Neural cell (in vitro differentiated cells): ENCODE results near the gene TSNAX. TPM values are rescaled to one million over a fixed set of nuclear protein-coding genes. Genes with fewer than 3 reads are reported as not detected.
A peak's percentile ranks its signal among the peaks of the same experiment; 100 is the strongest.

ENCODE experiments used
- H2AFZ ChIP-seq: fragments of 200-600, 300-800 bp; sonication (generic), shearing (Covaris generic); 2 replicates; pipeline ENCODE4 v1.6.0; 2014; ENCODE audit warnings: low read depth, mild to moderate bottlenecking, antibody characterized with exemption, low read length, moderate library complexity
- H3F3A ChIP-seq: fragments of 200-600 bp; shearing (Covaris generic); 2 replicates; pipeline ENCODE4 v1.6.1; 2016; ENCODE audit warnings: mild to moderate bottlenecking, moderate library complexity, mixed read lengths, antibody characterized with exemption, low read length; ENCODE audit not compliant: insufficient read depth, poor library complexity, severe bottlenecking
- H3K27ac ChIP-seq: fragments of 200-600, 300-800 bp; sonication (generic), shearing (Covaris generic); 2 replicates; pipeline ENCODE4 v1.5.1; 2014; ENCODE audit warnings: mild to moderate bottlenecking, low read length, moderate library complexity
- H3K27me3 ChIP-seq: fragments of 300-800, 200-600 bp; sonication (generic), shearing (Covaris generic); 2 replicates; pipeline ENCODE4 v1.6.0; 2014; ENCODE audit warnings: mild to moderate bottlenecking, low read depth, low read length, moderate library complexity; ENCODE audit not compliant: insufficient read depth
- H3K36me3 ChIP-seq: fragments of 300-800, 200-600 bp; sonication (generic), shearing (Covaris generic); 2 replicates; pipeline ENCODE4 v1.5.1; 2014; ENCODE audit warnings: mild to moderate bottlenecking, antibody characterized with exemption, low read length, moderate library complexity; ENCODE audit not compliant: insufficient read depth
- H3K4me2 ChIP-seq: fragments of 300-800, 200-600 bp; sonication (generic), shearing (Covaris generic); 2 replicates; pipeline ENCODE4 v1.6.0; 2014; ENCODE audit warnings: mild to moderate bottlenecking, low read length
- H3K4me3 ChIP-seq: fragments of 300-800, 200-600 bp; sonication (generic), shearing (Covaris generic); 2 replicates; pipeline ENCODE4 v1.5.1; 2014; ENCODE audit warnings: mild to moderate bottlenecking, low read length, moderate library complexity
- H3K79me2 ChIP-seq: fragments of 200-600 bp; shearing (Covaris generic); replicated peaks from 2 replicates; pipeline ENCODE4 v1.6.0; 2014; ENCODE audit warnings: mild to moderate bottlenecking, low read length, moderate library complexity; ENCODE audit not compliant: insufficient read depth
- H3K9ac ChIP-seq: fragments of 300-800, 200-600 bp; sonication (generic), shearing (Covaris generic); 2 replicates; pipeline ENCODE4 v1.6.1; 2016; ENCODE audit warnings: mild to moderate bottlenecking, low read length, mixed read lengths
- H3K9me2 ChIP-seq: fragments of 200-600 bp; shearing (Covaris generic); 2 replicates; pipeline ENCODE4 v1.6.1; 2016; ENCODE audit warnings: mild to moderate bottlenecking, low read length, mixed read lengths; ENCODE audit not compliant: insufficient read depth
- H3K9me3 ChIP-seq: fragments of 200-600, 300-800 bp; sonication (generic), shearing (Covaris generic); 2 replicates; pipeline ENCODE4 v1.6.1; 2016; ENCODE audit warnings: mild to moderate bottlenecking, mixed run types, low read length, moderate library complexity, mixed read lengths
- H4K20me1 ChIP-seq: fragments of 200-600 bp; shearing (Covaris generic); 2 replicates; pipeline ENCODE4 v1.6.1; 2016; ENCODE audit warnings: mild to moderate bottlenecking, mixed run types; ENCODE audit not compliant: insufficient read depth
- EP300 ChIP-seq: fragments of 450-650 bp; conservative IDR thresholded peaks from 2 replicates; pipeline ENCODE4 v1.6.1; 2014; ENCODE audit warnings: antibody characterized with exemption, mild to moderate bottlenecking, moderate library complexity; ENCODE audit not compliant: poor library complexity, severe bottlenecking
- EZH2 ChIP-seq: fragments of 200-600, 300-800 bp; shearing (Covaris generic), sonication (generic); IDR thresholded peaks from 2 replicates; pipeline ENCODE4 v1.6.1; 2014; ENCODE audit warnings: antibody characterized with exemption, low read length, borderline replicate concordance, mild to moderate bottlenecking; ENCODE audit not compliant: insufficient read depth, poor library complexity, severe bottlenecking
- MXI1 ChIP-seq: fragments of 450-650 bp; conservative IDR thresholded peaks from 2 replicates; pipeline ENCODE4 v1.6.1; 2014; ENCODE audit warnings: antibody characterized with exemption, mild to moderate bottlenecking; ENCODE audit not compliant: poor library complexity, severe bottlenecking
- POLR2AphosphoS5 ChIP-seq: IDR thresholded peaks from 2 replicates; pipeline ENCODE4 v1.6.1; 2012
- RAD21 ChIP-seq: fragments of 450-650 bp; conservative IDR thresholded peaks from 2 replicates; pipeline ENCODE4 v1.6.1; 2014; ENCODE audit warnings: antibody characterized with exemption, mild to moderate bottlenecking, moderate library complexity
- SMC3 ChIP-seq: fragments of 450-650 bp; conservative IDR thresholded peaks from 2 replicates; pipeline ENCODE4 v1.6.1; 2014; ENCODE audit warnings: antibody characterized with exemption, mild to moderate bottlenecking, moderate library complexity; ENCODE audit not compliant: poor library complexity
- TAF1 ChIP-seq: IDR thresholded peaks from 2 replicates; pipeline ENCODE4 v1.6.1; 2012; ENCODE audit warnings: low read depth
- polyA plus RNA-seq: library from polyadenylated mRNA; depleted of rRNA; stranded (reverse); fragments of >200 nt; gene quantifications from 2 replicates; pipeline ENCODE4 v1.2.3, GENCODE V29; 2014
- TF ChIP-seq, protein P1 (sequence below): fragments of 450-650 bp; IDR thresholded peaks from 2 replicates; pipeline ENCODE4 v1.5.1; 2014; ENCODE audit warnings: antibody characterized with exemption, mild to moderate bottlenecking, moderate library complexity; ENCODE audit not compliant: poor library complexity, severe bottlenecking
- TF ChIP-seq, protein P2 (sequence below): IDR thresholded peaks from 2 replicates; pipeline ENCODE4 v1.6.1; 2012; ENCODE audit warnings: borderline replicate concordance

TSNAX gene
- polyA plus RNA-seq, 1 donor from 2014 or later: 55.2 TPM

DNA sequence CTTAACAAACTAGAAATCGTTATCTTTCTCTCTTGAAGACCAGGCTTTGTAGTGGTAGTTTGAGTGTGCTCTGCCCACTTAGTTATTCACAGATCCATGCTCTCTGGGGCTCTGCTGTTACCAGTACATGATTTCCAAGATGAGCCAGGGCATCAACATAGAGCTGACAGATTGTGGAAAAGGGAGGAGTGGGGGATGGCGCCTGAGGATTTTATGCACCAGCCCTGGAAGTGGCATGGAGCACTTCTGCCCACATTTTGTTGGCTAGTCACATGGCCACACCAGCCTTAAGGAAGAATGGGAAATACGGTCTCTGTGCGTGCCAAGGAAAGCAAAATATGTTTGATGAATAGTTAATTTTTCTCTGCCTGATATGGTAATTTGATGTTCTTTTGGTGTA, 18.2 kb downstream of the TSNAX start:
- TF ChIP-seq MXI1 (no peak), RAD21 (no peak), EP300 (no peak)
- Histone ChIP-seq H3K36me3 (no peaks in the 10 kb centered on the region), H3K27ac (no peak overlapping the region), H3K27me3 (no peaks in the 10 kb centered on the region), H3K4me2 (no peak overlapping the region), H4K20me1 (no peaks in the 10 kb centered on the region), H3K4me3 (no peak overlapping the region), H3K79me2 (no peaks in the 10 kb centered on the region), H3K9ac (no peak overlapping the region), H3K9me2 (no peaks in the 10 kb centered on the region), H2AFZ (no peak overlapping the region), H3F3A (no peaks in the 10 kb centered on the region), H3K9me3 (no peaks in the 10 kb centered on the region)

DNA sequence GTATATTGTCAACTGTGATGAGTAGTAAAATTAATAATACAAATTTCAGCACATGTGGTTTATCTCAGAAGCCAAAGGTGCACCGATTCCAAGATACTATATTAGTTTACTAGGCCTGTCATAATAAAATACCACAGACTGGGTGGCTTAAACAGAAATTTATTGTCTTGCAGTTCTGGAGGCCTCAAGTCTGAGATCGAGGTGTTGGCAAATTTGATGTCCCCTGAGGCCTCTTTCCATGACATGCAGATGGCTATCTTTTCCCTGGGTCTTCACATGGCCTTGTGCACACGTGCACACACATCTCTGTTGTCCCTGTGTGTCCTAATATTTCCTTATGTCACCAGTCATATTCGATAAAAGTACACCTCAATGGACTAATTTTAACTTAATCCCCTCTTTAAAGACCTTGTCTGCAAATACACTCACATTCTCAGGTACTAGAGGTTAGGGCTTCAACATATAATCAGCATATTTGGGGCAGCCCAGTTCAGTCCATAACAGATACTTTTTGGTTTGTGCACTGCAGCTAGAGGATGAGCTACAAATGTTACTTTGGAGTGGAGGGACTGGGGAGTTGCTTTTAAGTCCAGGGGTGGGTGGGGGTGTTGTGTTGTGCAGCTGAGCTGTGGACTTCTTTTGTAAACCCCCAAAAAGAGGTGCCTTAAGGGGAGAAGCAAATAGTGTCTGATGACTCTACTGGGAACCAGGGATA, 21.4 kb downstream of the TSNAX start:
- H3F3A ChIP-seq: no peaks in the 10 kb centered on the region
- no peaks in the 10 kb centered on the region for H3K36me3 ChIP-seq
- H3K27ac ChIP-seq: no peak overlapping the region
- no peaks in the 10 kb centered on the region for H3K9me3 ChIP-seq
- no peaks in the 10 kb centered on the region for H3K27me3 ChIP-seq
- no peak overlapping the region for H3K4me3 ChIP-seq
- no peak overlapping the region for H3K4me2 ChIP-seq
- H4K20me1 ChIP-seq: no peaks in the 10 kb centered on the region
- H3K9ac ChIP-seq: no peak overlapping the region
- H3K9me2 ChIP-seq: no peaks in the 10 kb centered on the region
- no peak overlapping the region for H2AFZ ChIP-seq
- no peak for TF ChIP-seq TAF1
- peaks cover 7% of the 10 kb centered on the region for H3K79me2 ChIP-seq

DNA sequence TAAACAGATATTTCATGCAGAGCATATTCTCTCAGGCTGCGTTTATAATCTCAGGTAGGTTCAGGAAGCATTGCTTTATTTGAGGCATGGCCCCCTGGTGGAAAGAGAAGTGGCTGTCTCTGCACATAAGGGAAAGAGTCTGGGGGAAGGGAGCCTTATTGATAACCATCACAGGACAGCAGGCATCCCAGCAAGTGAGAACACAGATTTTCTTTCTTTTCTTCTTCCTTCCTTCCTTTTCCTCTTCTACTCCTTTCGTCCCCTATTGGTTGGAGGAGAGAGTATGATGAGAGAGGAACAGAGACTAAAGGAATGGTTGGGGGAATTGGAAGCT, 21.9 kb downstream of the TSNAX start:
- H3K4me3 ChIP-seq: no peak overlapping the region
- TF ChIP-seq TAF1 (no peak), SMC3 (peak; percentile 53), MXI1 (no peak)
- TF ChIP-seq, protein P1, sequence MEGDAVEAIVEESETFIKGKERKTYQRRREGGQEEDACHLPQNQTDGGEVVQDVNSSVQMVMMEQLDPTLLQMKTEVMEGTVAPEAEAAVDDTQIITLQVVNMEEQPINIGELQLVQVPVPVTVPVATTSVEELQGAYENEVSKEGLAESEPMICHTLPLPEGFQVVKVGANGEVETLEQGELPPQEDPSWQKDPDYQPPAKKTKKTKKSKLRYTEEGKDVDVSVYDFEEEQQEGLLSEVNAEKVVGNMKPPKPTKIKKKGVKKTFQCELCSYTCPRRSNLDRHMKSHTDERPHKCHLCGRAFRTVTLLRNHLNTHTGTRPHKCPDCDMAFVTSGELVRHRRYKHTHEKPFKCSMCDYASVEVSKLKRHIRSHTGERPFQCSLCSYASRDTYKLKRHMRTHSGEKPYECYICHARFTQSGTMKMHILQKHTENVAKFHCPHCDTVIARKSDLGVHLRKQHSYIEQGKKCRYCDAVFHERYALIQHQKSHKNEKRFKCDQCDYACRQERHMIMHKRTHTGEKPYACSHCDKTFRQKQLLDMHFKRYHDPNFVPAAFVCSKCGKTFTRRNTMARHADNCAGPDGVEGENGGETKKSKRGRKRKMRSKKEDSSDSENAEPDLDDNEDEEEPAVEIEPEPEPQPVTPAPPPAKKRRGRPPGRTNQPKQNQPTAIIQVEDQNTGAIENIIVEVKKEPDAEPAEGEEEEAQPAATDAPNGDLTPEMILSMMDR: peak; percentile 52
- H3K27me3 ChIP-seq: no peaks in the 10 kb centered on the region
- no peak overlapping the region for H3K27ac ChIP-seq
- H3F3A ChIP-seq: no peaks in the 10 kb centered on the region
- H3K9me2 ChIP-seq: no peaks in the 10 kb centered on the region
- no peaks in the 10 kb centered on the region for H4K20me1 ChIP-seq
- peaks cover 7% of the 10 kb centered on the region for H3K79me2 ChIP-seq
- no peak overlapping the region for H2AFZ ChIP-seq
- no peak overlapping the region for H3K9ac ChIP-seq
- H3K9me3 ChIP-seq: no peaks in the 10 kb centered on the region
- no peak overlapping the region for H3K4me2 ChIP-seq
- H3K36me3 ChIP-seq: no peaks in the 10 kb centered on the region

DNA sequence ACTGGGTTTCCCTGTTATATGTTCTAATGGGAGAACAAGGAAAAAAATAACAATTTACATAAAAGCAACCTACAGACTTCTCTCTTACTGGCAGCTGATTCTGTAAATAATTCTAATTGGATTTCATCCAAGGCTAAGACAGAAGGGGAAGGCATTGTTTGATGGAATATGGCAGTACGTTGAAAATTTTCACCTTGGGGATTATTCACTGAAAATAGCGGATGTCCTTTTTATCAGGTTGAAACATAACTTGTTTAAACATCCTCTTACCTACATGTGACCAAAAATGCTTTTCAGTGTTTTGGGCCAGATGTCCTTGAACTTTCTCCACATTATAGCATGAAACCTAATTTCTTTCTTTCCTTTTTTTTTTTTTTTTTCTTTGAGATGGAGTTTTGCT, 24.9 kb downstream of the TSNAX start:
- H3K36me3 ChIP-seq: no peaks in the 10 kb centered on the region
- H4K20me1 ChIP-seq: no peaks in the 10 kb centered on the region
- no peak overlapping the region for H3K9ac ChIP-seq
- no peaks in the 10 kb centered on the region for H3K27me3 ChIP-seq
- no peak overlapping the region for H2AFZ ChIP-seq
- TF ChIP-seq TAF1: no peak
- TF ChIP-seq, protein P2, sequence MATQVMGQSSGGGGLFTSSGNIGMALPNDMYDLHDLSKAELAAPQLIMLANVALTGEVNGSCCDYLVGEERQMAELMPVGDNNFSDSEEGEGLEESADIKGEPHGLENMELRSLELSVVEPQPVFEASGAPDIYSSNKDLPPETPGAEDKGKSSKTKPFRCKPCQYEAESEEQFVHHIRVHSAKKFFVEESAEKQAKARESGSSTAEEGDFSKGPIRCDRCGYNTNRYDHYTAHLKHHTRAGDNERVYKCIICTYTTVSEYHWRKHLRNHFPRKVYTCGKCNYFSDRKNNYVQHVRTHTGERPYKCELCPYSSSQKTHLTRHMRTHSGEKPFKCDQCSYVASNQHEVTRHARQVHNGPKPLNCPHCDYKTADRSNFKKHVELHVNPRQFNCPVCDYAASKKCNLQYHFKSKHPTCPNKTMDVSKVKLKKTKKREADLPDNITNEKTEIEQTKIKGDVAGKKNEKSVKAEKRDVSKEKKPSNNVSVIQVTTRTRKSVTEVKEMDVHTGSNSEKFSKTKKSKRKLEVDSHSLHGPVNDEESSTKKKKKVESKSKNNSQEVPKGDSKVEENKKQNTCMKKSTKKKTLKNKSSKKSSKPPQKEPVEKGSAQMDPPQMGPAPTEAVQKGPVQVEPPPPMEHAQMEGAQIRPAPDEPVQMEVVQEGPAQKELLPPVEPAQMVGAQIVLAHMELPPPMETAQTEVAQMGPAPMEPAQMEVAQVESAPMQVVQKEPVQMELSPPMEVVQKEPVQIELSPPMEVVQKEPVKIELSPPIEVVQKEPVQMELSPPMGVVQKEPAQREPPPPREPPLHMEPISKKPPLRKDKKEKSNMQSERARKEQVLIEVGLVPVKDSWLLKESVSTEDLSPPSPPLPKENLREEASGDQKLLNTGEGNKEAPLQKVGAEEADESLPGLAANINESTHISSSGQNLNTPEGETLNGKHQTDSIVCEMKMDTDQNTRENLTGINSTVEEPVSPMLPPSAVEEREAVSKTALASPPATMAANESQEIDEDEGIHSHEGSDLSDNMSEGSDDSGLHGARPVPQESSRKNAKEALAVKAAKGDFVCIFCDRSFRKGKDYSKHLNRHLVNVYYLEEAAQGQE: no peak
- TF ChIP-seq, protein P1: no peak
- TF ChIP-seq EZH2: no peak
- no peak for TF ChIP-seq SMC3
- TF ChIP-seq EP300: no peak
- no peak for TF ChIP-seq POLR2AphosphoS5
- no peak for TF ChIP-seq MXI1
- no peak for TF ChIP-seq RAD21
- no peak overlapping the region for H3K27ac ChIP-seq
- H3K4me2 ChIP-seq: no peak overlapping the region
- H3K79me2 ChIP-seq: peaks cover 7% of the 10 kb centered on the region
- H3K9me2 ChIP-seq: no peaks in the 10 kb centered on the region
- no peak overlapping the region for H3K4me3 ChIP-seq
- H3F3A ChIP-seq: no peaks in the 10 kb centered on the region
- H3K9me3 ChIP-seq: no peaks in the 10 kb centered on the region
